DMS153 treated with DMSO at 0.1 percent for 48 hours (cell line): Measurements from ENCODE around the gene TMPRSS9.

Experiments used
- DNase-seq: peaks from one replicate; lab custom pipeline; 2025; ENCODE audit not compliant: unreplicated experiment; lab: John Stamatoyannopoulos, UW

TMPRSS9 gene

DNA sequence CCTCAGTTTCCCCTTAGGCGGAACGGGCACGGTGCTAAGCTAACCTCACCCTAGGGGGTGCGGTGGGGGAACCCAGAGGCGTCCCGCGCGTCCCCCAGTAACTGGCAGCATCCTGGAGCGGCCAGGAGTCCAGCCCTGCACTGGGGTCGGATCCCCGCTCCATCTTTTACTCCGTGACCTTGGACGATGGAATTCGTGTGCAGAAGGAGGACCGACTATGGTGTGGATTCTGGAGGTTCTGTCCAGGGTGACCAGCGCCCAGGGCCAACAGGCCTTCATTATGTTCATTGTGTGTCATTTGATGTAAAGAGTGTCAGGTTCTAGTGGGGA lies 31.0 kb upstream of the TMPRSS9 start:
- DNase-seq = no peak

- no peak for DNase-seq
Observed at GRCh38 chr19:2329501-2329916, 30.6 kb upstream of the TMPRSS9 start.

DNA sequence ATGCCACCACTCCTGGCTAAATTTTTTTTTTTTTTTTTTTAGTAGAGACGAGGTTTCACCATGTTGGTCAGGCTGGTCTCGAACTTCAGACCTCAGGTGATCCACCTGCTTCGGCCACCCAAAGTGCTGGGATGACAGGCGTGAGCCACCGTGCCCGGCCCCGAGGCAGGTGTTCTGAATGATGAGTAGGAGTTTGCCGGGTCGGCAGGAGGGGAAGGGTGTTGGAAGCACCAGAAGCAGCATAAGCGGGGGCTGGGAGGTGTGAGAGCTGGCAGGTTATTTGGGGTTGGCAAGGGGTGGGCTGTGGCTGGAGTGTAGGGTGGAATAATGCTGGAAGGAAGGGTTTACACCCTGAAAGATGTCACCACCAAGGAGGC lies 29.8 kb upstream of the TMPRSS9 start:
- DNase-seq = no peak

DNA sequence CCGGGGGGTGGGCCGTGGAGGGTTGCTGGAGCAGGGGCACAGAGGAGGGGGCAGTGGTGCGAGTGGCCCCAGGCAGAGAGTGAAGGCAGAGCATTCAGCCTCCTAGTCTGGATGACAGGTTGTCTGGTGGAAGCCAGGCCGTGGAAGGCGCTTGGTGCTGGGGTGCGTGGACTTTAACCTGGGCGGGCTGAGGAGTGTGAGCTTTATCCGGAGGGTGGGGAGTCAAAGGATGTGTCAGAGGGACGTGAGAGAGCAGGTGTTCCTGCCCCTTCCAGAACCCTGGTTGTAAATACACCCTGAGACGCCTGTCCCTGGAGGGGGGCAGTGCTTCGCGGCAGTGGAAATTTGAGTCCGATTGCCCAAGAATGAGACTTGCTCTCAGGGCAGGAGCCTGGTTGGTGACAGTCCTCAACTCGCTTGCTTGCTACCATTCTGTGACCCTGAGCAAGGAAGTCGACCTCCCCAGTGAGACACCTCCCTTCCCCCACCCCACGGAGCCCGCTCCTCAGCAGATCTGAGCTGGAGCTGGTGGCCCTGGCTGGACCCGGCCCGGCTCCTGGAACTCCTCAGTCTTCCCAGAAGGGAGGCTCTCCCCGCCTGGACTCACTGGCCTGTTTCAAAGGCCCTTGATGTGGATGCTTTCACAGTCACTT lies 29.3 kb upstream of the TMPRSS9 start:
- DNase-seq = peak; percentile 27

- DNase-seq = no peak
Observed at GRCh38 chr19:2331601-2332246, 28.3 kb upstream of the TMPRSS9 start.

DNA sequence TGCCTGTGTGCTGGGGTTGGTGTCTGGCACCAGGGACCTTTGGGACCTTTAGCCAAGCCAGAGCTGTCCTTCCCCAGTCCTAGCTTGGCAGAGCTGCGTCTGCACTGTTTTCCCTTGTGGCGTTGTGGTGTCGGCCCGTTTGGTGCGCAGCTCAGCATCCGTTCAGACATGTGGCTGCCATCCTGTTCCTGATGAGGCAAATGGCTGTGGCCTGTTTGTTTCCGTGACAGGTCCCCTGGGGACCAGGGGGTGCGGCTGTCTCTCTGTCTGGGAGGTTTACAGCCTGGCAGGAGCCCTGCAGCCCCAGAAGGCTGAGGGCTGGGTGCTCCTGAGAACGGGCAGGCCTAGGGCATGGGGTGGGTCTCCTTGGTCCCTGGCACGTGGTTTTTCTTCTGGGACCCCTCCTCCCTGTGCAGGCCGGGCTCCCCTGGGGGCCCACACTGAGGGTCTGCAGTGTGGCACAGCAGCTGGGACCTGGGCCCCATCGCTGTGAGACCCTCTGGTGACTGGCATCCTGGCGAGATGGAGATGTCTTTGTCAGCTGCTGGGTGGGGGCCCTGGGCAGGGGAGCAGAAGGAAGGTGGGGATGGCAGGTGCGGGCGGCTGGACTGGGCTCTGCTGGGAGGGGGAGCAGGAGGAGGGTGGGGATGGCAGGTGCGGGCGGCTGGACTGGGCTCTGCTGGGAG lies 27.6 kb upstream of the TMPRSS9 start:
- DNase-seq = peak; percentile 88

DNA sequence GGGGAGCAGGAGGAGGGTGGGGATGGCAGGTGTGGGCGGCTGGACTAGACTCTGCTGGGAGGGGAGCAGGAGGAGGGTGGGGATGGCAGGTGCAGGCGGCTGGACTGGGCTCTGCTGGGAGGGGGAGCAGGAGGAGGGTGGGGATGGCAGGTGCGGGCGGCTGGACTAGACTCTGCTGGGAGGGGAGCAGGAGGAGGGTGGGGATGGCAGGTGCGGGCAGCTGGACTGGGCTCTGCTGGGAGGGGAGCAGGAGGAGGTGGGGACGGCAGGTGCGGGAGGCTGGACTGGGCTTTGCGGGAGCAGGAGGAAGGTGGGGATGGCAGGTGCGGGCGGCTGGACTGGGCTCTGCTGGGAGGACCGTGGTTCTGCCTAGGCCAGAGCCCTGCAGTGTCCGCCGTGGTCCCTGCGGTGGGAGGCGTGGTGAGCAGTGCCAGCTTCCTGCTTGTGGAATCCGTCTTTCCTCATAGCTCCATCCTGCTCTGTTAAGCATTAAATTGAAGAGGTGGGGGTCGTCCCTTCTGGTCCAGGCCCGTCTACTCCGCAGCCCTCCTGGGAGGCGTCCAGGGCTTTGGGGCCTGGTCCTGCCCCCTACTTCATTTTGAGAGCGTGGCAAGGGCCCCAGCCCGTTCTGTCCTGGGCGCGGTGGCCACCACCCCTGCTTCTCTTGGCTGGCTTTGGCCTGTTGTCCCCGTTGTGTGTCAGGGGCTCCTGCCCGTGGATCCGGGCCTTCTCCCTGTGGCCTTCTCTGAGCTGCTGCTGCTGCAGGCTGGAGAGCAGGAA lies 26.8 kb upstream of the TMPRSS9 start:
- DNase-seq = peak; percentile 88

DNA sequence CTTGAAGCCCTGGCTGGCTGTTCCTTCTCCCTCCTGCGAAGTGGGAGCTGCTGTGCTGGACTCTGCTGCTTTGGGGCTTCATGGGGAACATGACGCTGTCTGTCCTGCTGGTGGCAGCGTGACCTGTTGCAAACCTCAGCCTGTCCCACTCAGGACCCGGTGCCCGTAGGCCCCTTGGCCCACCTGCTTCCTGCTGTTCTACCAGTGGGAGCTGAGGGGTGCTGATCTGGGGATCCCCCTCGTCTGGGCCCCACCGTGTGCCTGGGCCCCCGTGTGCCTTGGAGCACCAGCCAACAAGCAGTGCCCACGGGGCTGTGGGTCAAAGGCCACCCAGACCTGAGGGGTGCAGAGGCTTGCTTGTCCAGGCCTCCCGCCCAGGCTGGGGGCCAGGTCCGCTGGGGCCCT lies 26.3 kb upstream of the TMPRSS9 start:
- no peak for DNase-seq

DNA sequence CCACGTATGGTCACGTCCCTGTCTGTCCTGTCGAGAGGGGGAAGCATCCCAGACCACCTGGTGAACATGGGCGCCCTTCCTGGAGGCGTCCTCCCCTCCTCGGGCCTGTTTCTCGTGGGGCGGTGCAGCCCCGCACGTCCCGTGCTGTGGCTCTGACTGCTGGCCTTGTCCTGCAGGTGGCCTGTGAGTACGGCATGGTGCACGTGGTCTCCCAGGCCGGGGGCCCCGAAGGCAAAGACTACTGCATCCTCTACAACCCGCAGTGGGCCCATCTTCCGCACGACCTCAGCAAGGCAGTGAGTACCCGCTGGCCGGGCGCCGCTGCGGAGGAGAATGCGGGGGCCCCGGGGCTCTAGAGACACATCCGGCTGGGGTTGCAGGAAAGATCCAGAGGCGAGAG lies 25.6 kb upstream of the TMPRSS9 start:
- DNase-seq = no peak

- no peak for DNase-seq
Observed at GRCh38 chr19:2334986-2335846, 24.8 kb upstream of the TMPRSS9 start.

DNA sequence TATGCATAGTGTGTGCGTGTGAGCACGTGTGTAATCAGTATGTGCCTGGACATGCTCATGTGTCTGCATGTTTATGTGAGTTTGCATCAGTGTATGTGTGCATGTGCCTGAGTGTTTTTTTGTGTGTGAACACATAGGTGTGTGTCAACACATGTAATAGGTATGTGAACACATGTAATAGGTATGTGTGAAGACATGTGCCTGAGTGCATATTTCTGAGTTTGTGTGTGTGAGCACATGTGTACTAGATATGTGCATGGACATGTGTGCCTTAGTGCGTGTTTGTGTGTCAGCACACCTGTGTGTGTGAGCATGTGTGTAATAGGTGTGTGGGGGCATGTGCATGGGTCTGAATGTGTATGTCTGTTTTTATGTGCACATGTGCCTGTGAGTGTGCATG lies 24.2 kb upstream of the TMPRSS9 start:
- DNase-seq = no peak

- no peak for DNase-seq
Observed at GRCh38 chr19:2336528-2337328, 23.3 kb upstream of the TMPRSS9 start.

- no peak for DNase-seq
Observed at GRCh38 chr19:2337329-2337707, 22.7 kb upstream of the TMPRSS9 start.

DNA sequence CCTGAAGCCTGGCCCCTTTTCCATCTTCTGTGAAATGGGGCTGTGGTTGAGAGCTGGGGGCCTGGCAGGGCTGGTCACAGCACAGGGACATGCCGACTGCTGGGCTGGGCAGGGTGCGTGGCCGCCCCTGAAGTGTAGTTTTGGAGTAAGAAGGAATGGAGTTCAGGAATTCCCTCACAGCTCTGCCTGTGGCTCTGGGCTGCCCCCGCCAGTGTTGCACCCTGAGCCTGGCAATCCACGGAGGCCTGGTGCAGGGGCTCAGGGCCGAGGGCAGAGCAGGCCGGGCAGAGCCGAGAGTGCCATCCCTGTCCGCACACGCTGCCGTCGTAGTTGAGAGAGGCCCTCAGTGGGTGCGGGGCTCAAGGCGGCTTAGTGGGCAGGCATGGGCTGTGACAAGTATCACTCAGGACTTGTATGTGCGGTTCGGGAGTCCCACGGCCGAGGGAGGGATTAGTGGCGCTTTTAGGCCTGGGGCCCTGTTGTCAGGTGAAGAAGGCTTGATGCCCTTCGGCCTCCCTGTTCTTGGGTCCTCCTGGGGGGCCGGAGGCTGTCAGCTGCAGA lies 21.9 kb upstream of the TMPRSS9 start:
- no peak for DNase-seq

- DNase-seq = no peak
Observed at GRCh38 chr19:2338751-2339643, 21.1 kb upstream of the TMPRSS9 start.

GRCh38 chr19:2339644-2340310 lies 20.3 kb upstream of the TMPRSS9 start:
- no peak for DNase-seq

- no peak for DNase-seq
Observed at GRCh38 chr19:2340496-2341243, 19.4 kb upstream of the TMPRSS9 start.
